Keratinocyte (primary cell): ENCODE data around the gene TPT1. TPM values are rescaled to one million over a fixed set of nuclear protein-coding genes. Genes with fewer than 3 reads are reported as not detected.
A peak's percentile ranks its signal among the peaks of the same experiment; 100 is the strongest.

Experiments
- DNase-seq: peaks from one replicate; pipeline ENCODE4 v3.0.0-alpha.2; 2011; ENCODE audit warnings: low read depth, missing footprints, low spot score
- FAIRE-seq: peaks from 2 replicates; lab custom pipeline; 2011; peaks lifted over from hg19 to GRCh38; lab: Jason Lieb, UNC
- H2AFZ ChIP-seq: 2 replicates; pipeline ENCODE4 v1.6.0; 2012; ENCODE audit warnings: low read length, control low read depth, inconsistent platforms; ENCODE audit not compliant: control insufficient read depth
- H3K27ac ChIP-seq: 2 replicates; pipeline ENCODE4 v1.5.1; 2011; ENCODE audit warnings: low read length; ENCODE audit not compliant: control insufficient read depth, insufficient read depth
- H3K27me3 ChIP-seq: 3 replicates; pipeline ENCODE4 v1.6.0; 2011; ENCODE audit warnings: low read length; ENCODE audit not compliant: control insufficient read depth, insufficient read depth; ENCODE audit errors: extremely low read depth
- H3K36me3 ChIP-seq, 2 experiments: 2 replicates in 1 of 2; 3 replicates in 1 of 2; pipeline ENCODE4 v1.5.1; 2011; ENCODE audit warnings: low read length in 2 of 2, mild to moderate bottlenecking in 1 of 2; ENCODE audit not compliant: control insufficient read depth in 2 of 2, insufficient read depth in 2 of 2; ENCODE audit errors: extremely low read depth in 1 of 2
- H3K4me1 ChIP-seq: 3 replicates; pipeline ENCODE4 v1.5.1; 2011; ENCODE audit warnings: low read length; ENCODE audit not compliant: control insufficient read depth, insufficient read depth; ENCODE audit errors: extremely low read depth
- H3K4me2 ChIP-seq: 3 replicates; pipeline ENCODE4 v1.6.0; 2011; ENCODE audit warnings: low read depth, low read length; ENCODE audit not compliant: control insufficient read depth, insufficient read depth; ENCODE audit errors: extremely low read depth
- H3K4me3 ChIP-seq, 3 experiments: fragments of 200-600 bp in 1 of 3; sonication (generic) in 1 of 3; 2 replicates in 2 of 3; 3 replicates in 1 of 3; pipeline ENCODE4 v1.5.1; 2011 to 2016; ENCODE audit warnings: low read length in 3 of 3, mild to moderate bottlenecking in 3 of 3, control low read depth in 2 of 3, inconsistent platforms in 1 of 3, low read depth in 1 of 3, mixed read lengths in 1 of 3, mixed run types in 1 of 3, moderate library complexity in 1 of 3; ENCODE audit not compliant: control insufficient read depth in 2 of 3, insufficient read depth in 2 of 3; ENCODE audit errors: extremely low read depth in 1 of 3
- H3K79me2 ChIP-seq: 2 replicates; pipeline ENCODE4 v1.6.0; 2012; ENCODE audit warnings: low read length; ENCODE audit not compliant: control insufficient read depth, insufficient read depth
- H3K9ac ChIP-seq: 3 replicates; pipeline ENCODE4 v1.6.0; 2011; ENCODE audit warnings: low read length; ENCODE audit not compliant: control insufficient read depth, insufficient read depth; ENCODE audit errors: extremely low read depth
- H3K9me1 ChIP-seq: 3 replicates; pipeline ENCODE4 v1.6.0; 2011; ENCODE audit warnings: low read length; ENCODE audit not compliant: control insufficient read depth, insufficient read depth; ENCODE audit errors: extremely low read depth
- H3K9me3 ChIP-seq: 2 replicates; pipeline ENCODE4 v1.5.1; 2012; ENCODE audit warnings: low read depth, low read length; ENCODE audit not compliant: control insufficient read depth
- H4K20me1 ChIP-seq: 3 replicates; pipeline ENCODE4 v1.6.0; 2011; ENCODE audit warnings: low read length; ENCODE audit not compliant: control insufficient read depth, insufficient read depth; ENCODE audit errors: extremely low read depth
- EZH2 ChIP-seq: IDR thresholded peaks from one replicate; pipeline ENCODE4 v1.6.1; 2012; ENCODE audit warnings: inconsistent platforms, mild to moderate bottlenecking, low read length, moderate library complexity
- dilution Hi-C: fragments of 300-500 bp; cut with MboI; formaldehyde crosslinking; loops from one replicate; pipeline ENCODE4 v1.7.0; 2020; ENCODE audit warnings: low sequenced_read_pairs; ENCODE audit not compliant: extremely low pct_ligation_motif_present
- polyA plus RNA-seq, 5 experiments: library from polyadenylated mRNA; depleted of rRNA in 3 of 5; stranded (reverse) in 3 of 5; stranded (forward) in 1 of 5; unstranded in 1 of 5; fragments of >200 nt; gene quantifications; 1 replicate in 1 of 5; 2 replicates in 3 of 5; 3 replicates in 1 of 5; pipeline versions ENCODE4 v1.2.1 to v1.2.3, GENCODE V29; 2011 to 2012; ENCODE audit warnings: missing spikeins in 2 of 5, low read depth in 1 of 5, low replicate concordance in 1 of 5
- TF ChIP-seq, protein P1 (sequence below), 3 experiments: IDR thresholded peaks in 1 of 3; conservative IDR thresholded peaks in 1 of 3; optimal IDR thresholded peaks in 1 of 3; 2 replicates in 2 of 3; 3 replicates in 1 of 3; pipeline versions ENCODE3 to v1.5.1; 2011; ENCODE audit warnings: low read length in 3 of 3, mild to moderate bottlenecking in 3 of 3, moderate library complexity in 2 of 3, control low read depth in 1 of 3, inconsistent platforms in 1 of 3; ENCODE audit not compliant: insufficient read depth in 2 of 3; ENCODE audit errors: extremely low read depth in 1 of 3

Gene TPT1
- polyA plus RNA-seq, 1 donor (not counting 4 experiments of a cell fraction or from before 2014, with no cell fraction given) = 8,174 TPM

DNA sequence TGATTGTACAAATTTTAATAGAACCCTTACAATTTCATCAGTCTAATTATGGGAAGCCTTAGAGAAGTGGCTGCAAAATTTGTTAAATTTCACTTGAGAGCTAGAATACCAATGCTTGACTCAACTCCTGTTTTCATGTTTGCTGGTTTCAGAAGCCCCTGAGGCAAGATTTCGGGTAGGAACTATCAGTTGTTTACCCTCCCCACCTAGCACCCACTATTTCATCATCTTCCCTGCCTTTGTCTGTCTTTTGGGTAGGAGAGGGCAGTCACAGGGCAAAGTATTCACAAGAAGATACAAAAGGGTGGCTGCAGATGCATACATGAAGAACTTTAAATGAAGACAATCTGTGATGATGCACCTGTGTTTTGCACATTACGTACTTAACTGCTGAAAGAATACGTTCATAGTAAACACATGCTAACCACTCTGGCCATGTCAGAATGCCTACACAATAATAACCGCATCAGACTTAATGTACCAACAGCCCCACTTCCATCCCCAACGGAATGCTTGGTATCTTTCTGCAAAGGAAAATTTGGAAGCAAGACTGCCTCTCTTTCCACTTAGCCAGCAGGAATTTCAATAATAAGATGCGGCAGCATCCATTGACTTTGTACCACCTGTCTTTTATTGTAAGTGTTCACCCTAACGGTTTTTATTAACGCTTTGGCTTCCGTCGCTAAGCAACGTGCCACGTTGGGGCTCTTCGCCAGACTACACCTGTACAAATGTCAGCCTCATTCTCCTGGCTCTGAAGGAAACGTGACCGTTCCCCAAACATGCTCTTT is 30.4 kb downstream of the TPT1 start:
- Histone ChIP-seq H4K20me1 (no peaks in the 10 kb centered on the region), H3K4me3 (peak overlapping the region in 1 of 3 experiments; percentile 37), H3K27ac (no peak overlapping the region), H3K36me3 (no peaks in the 10 kb centered on the region), H3K79me2 (no peaks in the 10 kb centered on the region), H3K9me1 (no peaks in the 10 kb centered on the region), H2AFZ (no peak overlapping the region), H3K9ac (no peak overlapping the region), H3K4me1 (peaks cover 13% of the 10 kb centered on the region), H3K27me3 (no peaks in the 10 kb centered on the region), H3K9me3 (no peaks in the 10 kb centered on the region), H3K4me2 (peak overlapping the region; percentile 64)
- DNase-seq (no peak), FAIRE-seq (peak; percentile 51)
- dilution Hi-C loops = no loop called here
- TF ChIP-seq, protein P1, sequence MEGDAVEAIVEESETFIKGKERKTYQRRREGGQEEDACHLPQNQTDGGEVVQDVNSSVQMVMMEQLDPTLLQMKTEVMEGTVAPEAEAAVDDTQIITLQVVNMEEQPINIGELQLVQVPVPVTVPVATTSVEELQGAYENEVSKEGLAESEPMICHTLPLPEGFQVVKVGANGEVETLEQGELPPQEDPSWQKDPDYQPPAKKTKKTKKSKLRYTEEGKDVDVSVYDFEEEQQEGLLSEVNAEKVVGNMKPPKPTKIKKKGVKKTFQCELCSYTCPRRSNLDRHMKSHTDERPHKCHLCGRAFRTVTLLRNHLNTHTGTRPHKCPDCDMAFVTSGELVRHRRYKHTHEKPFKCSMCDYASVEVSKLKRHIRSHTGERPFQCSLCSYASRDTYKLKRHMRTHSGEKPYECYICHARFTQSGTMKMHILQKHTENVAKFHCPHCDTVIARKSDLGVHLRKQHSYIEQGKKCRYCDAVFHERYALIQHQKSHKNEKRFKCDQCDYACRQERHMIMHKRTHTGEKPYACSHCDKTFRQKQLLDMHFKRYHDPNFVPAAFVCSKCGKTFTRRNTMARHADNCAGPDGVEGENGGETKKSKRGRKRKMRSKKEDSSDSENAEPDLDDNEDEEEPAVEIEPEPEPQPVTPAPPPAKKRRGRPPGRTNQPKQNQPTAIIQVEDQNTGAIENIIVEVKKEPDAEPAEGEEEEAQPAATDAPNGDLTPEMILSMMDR (optimal IDR thresholded peaks at IDR 0.05 in 1 of 3, IDR thresholded peaks at IDR 0.05 in 1 of 3, conservative IDR thresholded peaks at IDR 0.05 in 1 of 3; ENCODE audit: extremely low read depth in 1 of 3, insufficient read depth in 2 of 3, low read length in 3 of 3) = no peak
- TF ChIP-seq EZH2 = no peak

DNA sequence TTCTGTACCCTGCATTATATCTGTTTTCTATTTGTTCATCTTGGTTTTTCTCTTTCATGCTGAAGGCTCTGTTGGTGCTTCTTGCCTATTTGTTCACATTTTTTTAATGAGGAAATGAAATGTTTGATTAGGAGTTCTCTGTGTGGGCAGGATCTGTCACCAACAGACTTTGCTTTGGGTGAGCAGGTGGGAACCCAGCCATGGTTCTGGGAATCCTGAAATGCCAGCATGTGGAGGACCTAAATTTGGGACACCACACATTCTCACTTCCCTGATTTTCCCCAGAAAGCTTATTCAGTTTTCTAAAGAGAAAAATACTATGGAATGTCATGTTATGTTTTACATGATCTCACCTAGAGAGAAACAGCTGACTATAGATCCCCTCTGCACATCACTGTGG is 34.0 kb downstream of the TPT1 start:
- no peaks in the 10 kb centered on the region for H3K9me3 ChIP-seq
- no peaks in the 10 kb centered on the region for H3K27me3 ChIP-seq
- no peak for FAIRE-seq
- peaks cover 13% of the 10 kb centered on the region for H3K4me1 ChIP-seq
- TF ChIP-seq EZH2 = no peak
- TF ChIP-seq, protein P1 (optimal IDR thresholded peaks at IDR 0.05 in 1 of 3, IDR thresholded peaks at IDR 0.05 in 1 of 3, conservative IDR thresholded peaks at IDR 0.05 in 1 of 3; ENCODE audit: extremely low read depth in 1 of 3, insufficient read depth in 2 of 3, low read length in 3 of 3) = no peak
- no peak overlapping the region for H3K4me2 ChIP-seq
- no peak overlapping the region for H3K4me3 ChIP-seq
- H2AFZ ChIP-seq = no peak overlapping the region
- dilution Hi-C loops = no loop called here
- no peaks in the 10 kb centered on the region for H4K20me1 ChIP-seq
- DNase-seq = no peak
- H3K9me1 ChIP-seq = no peaks in the 10 kb centered on the region
- H3K79me2 ChIP-seq = no peaks in the 10 kb centered on the region
- H3K27ac ChIP-seq = no peak overlapping the region
- H3K36me3 ChIP-seq = no peaks in the 10 kb centered on the region
- H3K9ac ChIP-seq = no peak overlapping the region
